K562 (cell line): ENCODE data around the gene ZFYVE27. TPM values are rescaled to one million over a fixed set of nuclear protein-coding genes. Genes with fewer than 3 reads are reported as not detected.
A peak's percentile ranks its signal among the peaks of the same experiment; 100 is the strongest.

Source experiments
- ATAC-seq: fragments of 200-7000 bp; cut with Tn5 transposase; 3 replicates; pipeline ENCODE4 v1.9.1; 2020; ENCODE audit warnings: moderate library complexity
- BruUV-seq: library from RNA; stranded (reverse); fragments of 400-500 nt; replicated peaks from 2 replicates; lab custom pipeline; 2021; lab: Mats Ljungman, UMichigan
- CTCF ChIA-PET: fragments of 300-600 bp; formaldehyde crosslinking; extraction: SDS; loops from one replicate; lab custom pipeline; 2021; ENCODE audit warnings: low intra/inter-chr PET ratio; lab: Yijun Ruan, JAX
- POLR2A ChIA-PET: fragments of 300-600, 350-650 bp; sonication (Branson Sonifier 250); formaldehyde crosslinking; extraction: SDS; loops from one replicate; lab custom pipeline; 2021; ENCODE audit warnings: antibody characterized with exemption, inconsistent platforms; lab: Yijun Ruan, JAX
- DNase-seq, 4 experiments: peaks; one replicate each; pipeline versions ENCODE4 v3.0.0 to v3.0.0-alpha.2; 2011 to 2018; ENCODE audit warnings: low spot score in 3 of 4, mixed read lengths in 3 of 4; ENCODE audit errors: extremely low read depth in 1 of 4
- FAIRE-seq: peaks from 2 replicates; lab custom pipeline; 2011; peaks lifted over from hg19 to GRCh38; lab: Jason Lieb, UNC
- H2AFZ ChIP-seq: 2 replicates; pipeline ENCODE4 v1.6.0; 2011; ENCODE audit warnings: low read depth, low read length, control low read depth, inconsistent platforms
- H3K27ac ChIP-seq: fragments of 200-600 bp; 3 replicates; pipeline ENCODE4 v1.8.0; 2011; ENCODE audit warnings: low read depth, mild to moderate bottlenecking, control low read depth, inconsistent platforms, low read length, moderate library complexity, mixed read lengths; ENCODE audit errors: extremely low read depth
- H3K27me3 ChIP-seq, 2 experiments: fragments of 300-600 bp in 1 of 2; 2 replicates in 1 of 2; 3 replicates in 1 of 2; pipeline versions ENCODE4 v1.6.0 to v1.8.0; 2011; ENCODE audit warnings: inconsistent platforms in 2 of 2, low read length in 2 of 2, mild to moderate bottlenecking in 1 of 2, mixed read lengths in 1 of 2, moderate library complexity in 1 of 2; ENCODE audit not compliant: control insufficient read depth in 2 of 2, insufficient read depth in 2 of 2
- H3K36me3 ChIP-seq: fragments of 300-600 bp; 3 replicates; pipeline ENCODE4 v1.8.0; 2011; ENCODE audit warnings: mild to moderate bottlenecking, low read length, inconsistent platforms; ENCODE audit not compliant: control insufficient read depth, insufficient read depth
- H3K4me1 ChIP-seq, 2 experiments: fragments of 200-600 bp in 1 of 2; replicated peaks in 1 of 2; 2 replicates in 1 of 2; 3 replicates in 1 of 2; pipeline versions ENCODE4 v1.5.1 to v1.8.0; 2011; ENCODE audit warnings: inconsistent platforms in 2 of 2, low read length in 2 of 2, mild to moderate bottlenecking in 1 of 2, mixed read lengths in 1 of 2, moderate library complexity in 1 of 2; ENCODE audit not compliant: control insufficient read depth in 2 of 2, insufficient read depth in 2 of 2
- H3K4me2 ChIP-seq: 2 replicates; pipeline ENCODE4 v1.6.1; 2011; ENCODE audit warnings: low read length, control low read depth, inconsistent platforms, mixed read lengths; ENCODE audit not compliant: insufficient read depth
- H3K4me3 ChIP-seq: fragments of 200-600 bp; sonication (generic), shearing (Covaris generic); 2 replicates; pipeline ENCODE4 v1.5.1; 2016; ENCODE audit warnings: control low read depth, inconsistent platforms
- H3K79me2 ChIP-seq: fragments of 200-600 bp; 3 replicates; pipeline ENCODE4 v1.8.0; 2011; ENCODE audit warnings: low read length, inconsistent platforms; ENCODE audit not compliant: control insufficient read depth, insufficient read depth
- H3K9ac ChIP-seq, 2 experiments: 2 replicates each; pipeline versions ENCODE4 v1.6.0 to v1.6.1; 2011; ENCODE audit warnings: low read depth in 2 of 2, low read length in 2 of 2, control low read depth in 1 of 2, inconsistent platforms in 1 of 2, mild to moderate bottlenecking in 1 of 2, mixed read lengths in 1 of 2; ENCODE audit not compliant: insufficient read depth in 1 of 2
- H3K9me1 ChIP-seq: one replicate; pipeline ENCODE4 v1.6.0; 2011; ENCODE audit warnings: inconsistent platforms, mild to moderate bottlenecking, low read length, moderate library complexity; ENCODE audit not compliant: control insufficient read depth, insufficient read depth
- H3K9me3 ChIP-seq: replicated peaks from 2 replicates; pipeline ENCODE4 v1.5.1; 2011; ENCODE audit warnings: low read depth, low read length, inconsistent platforms; ENCODE audit not compliant: control insufficient read depth, insufficient read depth
- H4K20me1 ChIP-seq: replicated peaks from 2 replicates; pipeline ENCODE4 v1.6.1; 2011; ENCODE audit warnings: low read length, inconsistent platforms, mixed read lengths; ENCODE audit not compliant: control insufficient read depth, insufficient read depth
- ARHGAP35 ChIP-seq: fragments of 450-650 bp; IDR thresholded peaks from 2 replicates; pipeline ENCODE4 v1.6.1; 2018; ENCODE audit not compliant: partially characterized antibody
- CBX3 ChIP-seq, 2 experiments: IDR thresholded peaks; 1 replicate in 1 of 2; 2 replicates in 1 of 2; pipeline ENCODE4 v1.6.1; 2012; ENCODE audit warnings: inconsistent platforms in 2 of 2, low read length in 2 of 2, borderline replicate concordance in 1 of 2, control low read depth in 1 of 2
- GABPB1 ChIP-seq: sonication (generic); formaldehyde crosslinking; IDR thresholded peaks from 2 replicates; pipeline ENCODE4 v1.8.0; 2022; ENCODE audit warnings: mild to moderate bottlenecking, missing genetic modification reagents
- HES1 ChIP-seq: fragments of 450-650 bp; IDR thresholded peaks from 2 replicates; pipeline ENCODE4 v1.6.1; 2016; ENCODE audit warnings: low read depth, mild to moderate bottlenecking, moderate library complexity
- NCOA2 ChIP-seq, 2 experiments: fragments of 450-650 bp; IDR thresholded peaks; 2 replicates each; pipeline ENCODE4 v1.6.1; 2018; ENCODE audit warnings: mild to moderate bottlenecking in 2 of 2, moderate library complexity in 1 of 2; ENCODE audit not compliant: partially characterized antibody in 2 of 2
- NCOA4 ChIP-seq: fragments of 450-650 bp; IDR thresholded peaks from 2 replicates; pipeline ENCODE4 v1.6.1; 2018; ENCODE audit warnings: mild to moderate bottlenecking; ENCODE audit not compliant: partially characterized antibody
- PML ChIP-seq: IDR thresholded peaks from 2 replicates; pipeline ENCODE4 v1.6.1; 2012; ENCODE audit warnings: low read length, inconsistent platforms
- POLR2G ChIP-seq: fragments of 200-400 bp; formaldehyde crosslinking; IDR thresholded peaks from 2 replicates; pipeline ENCODE4 v1.6.1; 2017; ENCODE audit warnings: low read depth, mild to moderate bottlenecking, antibody characterized with exemption, low read length, moderate library complexity
- RNF219 ChIP-seq: fragments of 250-450 bp; sonication (Bioruptor Pico); IDR thresholded peaks from 2 replicates; pipeline ENCODE4 v1.5.0; 2022; ENCODE audit warnings: mild to moderate bottlenecking
- SMAD2 ChIP-seq: fragments of 150-350 bp; IDR thresholded peaks from 2 replicates; pipeline ENCODE4 v1.6.1; 2014; ENCODE audit warnings: low read depth, mild to moderate bottlenecking, low read length
- VEZF1 ChIP-seq: fragments of 200-800 bp; sonication (Bioruptor generic); IDR thresholded peaks from 2 replicates; pipeline ENCODE4 v1.6.1; 2017; ENCODE audit warnings: missing genetic modification characterization, missing compliant biosample characterization
- ZC3H8 ChIP-seq: fragments of 450-650 bp; IDR thresholded peaks from 2 replicates; pipeline ENCODE4 v1.6.1; 2017
- ZNF133 ChIP-seq: fragments of 250-450 bp; sonication (Bioruptor Pico); IDR thresholded peaks from 2 replicates; pipeline ENCODE4 v1.4.0; 2020; ENCODE audit warnings: mild to moderate bottlenecking
- ZNF766 ChIP-seq: fragments of 200-800 bp; sonication (Bioruptor generic); conservative IDR thresholded peaks from 2 replicates; pipeline ENCODE4 v1.6.1; 2016; ENCODE audit warnings: missing genetic modification characterization, missing compliant biosample characterization
- ZSCAN32 ChIP-seq: fragments of 450-650 bp; formaldehyde crosslinking; IDR thresholded peaks from 2 replicates; pipeline ENCODE4 v1.4.0; 2020; ENCODE audit warnings: mild to moderate bottlenecking, moderate library complexity
- WGBS: fragments of 100-300 bp; shearing (Covaris generic); methylation state at CpG from one replicate; pipeline ENCODE4 v1.1.6; 2016; ENCODE audit warnings: low coverage, mixed read lengths; ENCODE audit not compliant: insufficient coverage; ENCODE audit errors: missing lambda C conversion rate; 5-methylcytosine and 5-hydroxymethylcytosine counted together
- in situ Hi-C: fragments of 300-500 bp; cut with MboI; formaldehyde crosslinking; loops from 4 replicates; pipeline ENCODE4 v1.15.0; 2018; ENCODE audit warnings: inconsistent platforms, mixed read lengths
- intact Hi-C: fragments of 100-400 bp; cut with micrococcal nuclease; formaldehyde crosslinking; loops from 2 replicates; pipeline ENCODE4 v1.14.2; 2022
- polyA plus RNA-seq, 8 experiments: library from polyadenylated mRNA; depleted of rRNA in 4 of 8; stranded (reverse) in 5 of 8; unstranded in 3 of 8; fragments of >200 nt; fragmentation: Nextera tagmentation in 2 of 8; fragmentation: Illumina TruSeq in 1 of 8; extraction: Ambion mirVana in 2 of 8; extraction: Trizol in 1 of 8; gene quantifications; 2 replicates each; pipeline versions ENCODE4 v1.2.1 to v1.2.3, GENCODE V29; 2011 to 2014; ENCODE audit warnings: inconsistent platforms in 1 of 8, missing spikeins in 1 of 8
- total RNA-seq, 7 experiments: library from RNA; depleted of rRNA in 6 of 7; stranded (reverse); fragments of >200 nt in 6 of 7; fragmentation: Illumina TruSeq in 2 of 7; extraction: Trizol in 2 of 7; gene quantifications; 2 replicates each; pipeline versions ENCODE4 v1.2.1 to v1.2.3, GENCODE V29; 2011 to 2021; ENCODE audit warnings: low replicate concordance in 1 of 7

Gene ZFYVE27
- total and polyA plus RNA-seq, 9 of the 15 experiments (the other 6 are each of a cell fraction or from before 2014, with no cell fraction given) = 0.81 to 21.9 (median 15.3) TPM

GRCh38 chr10:97788552-97789442, 51.9 kb downstream of the ZFYVE27 start:
- Histone ChIP-seq H3K36me3 (no peaks in the 10 kb centered on the region), H3K9me3 (no peaks in the 10 kb centered on the region), H3K27me3 (no peaks in the 10 kb centered on the region), H3K4me1 (peaks cover 32 to 46% of the 10 kb centered on the region in 2 experiments; a peak in 4 of 5 replicates), H4K20me1 (no peaks in the 10 kb centered on the region), H3K27ac (peak overlapping the region; percentile 48), H3K4me3 (peak overlapping the region; percentile 5; the same call in 1 of the 2 replicates), H3K9ac (peak overlapping the region; percentile 34 to 72; a peak in 3 of 4 replicates), H3K79me2 (no peaks in the 10 kb centered on the region), H3K9me1 (no peaks in the 10 kb centered on the region), H3K4me2 (peak overlapping the region; percentile 66), H2AFZ (peak overlapping the region; percentile 59)
- no TSS peak for BruUV-seq
- under 1% methylated on average over 15 of the region's 22 CpGs for WGBS
- ATAC-seq (peak; percentile 89), DNase-seq (peak; percentile 89 to 93 (median 90)), FAIRE-seq (peak; percentile 98)
- intact Hi-C loops = no loop called here
- ChIA-PET CTCF (no interaction called here), POLR2A (interaction anchor here (0.7 to 1.0 kb wide), 2 partner anchors 51 to 116 kb away, joined by 3 to 4 read pairs; no protein-coding TSS in a partner anchor)
- in situ Hi-C loops = no loop called here
- TF ChIP-seq ZC3H8 (no peak), ZSCAN32 (CRISPR knock-in tag) (no peak), NCOA2 (IDR thresholded peaks at IDR 0.05; ENCODE audit: partially characterized antibody in 2 of 2) (no peak), GABPB1 (CRISPR knock-in tag) (no peak), NCOA4 (no peak), CBX3 (IDR thresholded peaks at IDR 0.05; ENCODE audit: borderline replicate concordance in 1 of 2, low read length in 2 of 2) (no peak), SMAD2 (no peak), POLR2G (0 out of 2 replicates have a peak, but pooled peaks have one; percentile 21), ZNF766 (CRISPR knock-in tag) (peak; percentile 54; the same call in 1 of the 2 replicates), ZNF133 (CRISPR knock-in tag) (no peak), PML (peak; percentile 87), VEZF1 (peak; percentile 94), HES1 (no peak), RNF219 (no peak), ARHGAP35 (no peak)
